ENCODE measurements around the gene PGS1. TPM values are rescaled to one million over a fixed set of nuclear protein-coding genes. Genes with fewer than 3 reads are reported as not detected.
A peak's percentile ranks its signal among the peaks of the same experiment; 100 is the strongest.

The PGS1 gene
- total and polyA plus RNA-seq, 2 of the 8 experiments (the other 6 are each of a cell fraction or from before 2014, with no cell fraction given), result 46.7 to 60.0 TPM

- Histone ChIP-seq H3K79me2 (ENCODE audit: control insufficient read depth in 1 of 2, insufficient read depth in 2 of 2, low read length in 2 of 2) (peaks cover 34 to 42% of the 10 kb centered on the region in 2 experiments), H4K20me1 (replicated peaks in 1 of 2; ENCODE audit: control insufficient read depth in 1 of 2, insufficient read depth in 2 of 2, low read length in 2 of 2) (peaks cover 7 to 21% of the 10 kb centered on the region in 2 experiments), H3K4me1 (replicated peaks in 1 of 4; ENCODE audit: control insufficient read depth in 3 of 4, insufficient read depth in 4 of 4, low read length in 3 of 4) (peaks cover 21 to 35% (median 31%) of the 10 kb centered on the region in 4 experiments), H3K27ac (ENCODE audit: low read depth, low read length) (peak overlapping the region; percentile 73; the same call in 1 of the 2 replicates), H3K4me3 (ENCODE audit: extremely low read depth in 1 of 4, insufficient read depth in 2 of 4, low read depth in 3 of 4, low read length in 4 of 4) (peak overlapping the region; percentile 90 to 96 (median 94); a peak in 6 of 8 replicates), H2BK15ac (ENCODE audit: low read length) (no peak overlapping the region), H2BK20ac (ENCODE audit: low read length) (no peak overlapping the region), H3K56ac (replicated peaks; ENCODE audit: insufficient read length, low read depth, low read length) (no peak overlapping the region), H3K79me1 (ENCODE audit: low read depth, low read length) (peaks cover 3% of the 10 kb centered on the region; the same call in 1 of the 2 replicates), H3K36me3 (ENCODE audit: control insufficient read depth in 2 of 4, insufficient read depth in 4 of 4, low read length in 3 of 4) (peaks cover 0 to 3% (median 0%) of the 10 kb centered on the region in 4 experiments; a peak in 1 of 8 replicates), H3K23me2 (ENCODE audit: low read depth, low read length) (peaks cover 7% of the 10 kb centered on the region; the same call in 1 of the 2 replicates), H3K18ac (ENCODE audit: extremely low read depth, low read length) (peak overlapping the region; percentile 83; the same call in 1 of the 2 replicates), H2AK5ac (ENCODE audit: low read depth, low read length) (peak overlapping the region; percentile 48; the same call in 1 of the 2 replicates), H2BK12ac (ENCODE audit: low read depth, low read length) (peak overlapping the region; percentile 81; the same call in 1 of the 2 replicates), H4K5ac (ENCODE audit: insufficient read length, low read depth, low read length) (peak overlapping the region; percentile 47), H3K27me3 (replicated peaks in 1 of 4; ENCODE audit: control insufficient read depth in 3 of 4, extremely low read depth in 1 of 4, insufficient read depth in 3 of 4, low read length in 3 of 4) (no peaks in the 10 kb centered on the region), H4K91ac (replicated peaks; ENCODE audit: insufficient read length, low read length) (peak overlapping the region; percentile 53), H2BK120ac (replicated peaks; ENCODE audit: low read depth, low read length) (no peak overlapping the region), H3K4me2 (ENCODE audit: insufficient read depth in 1 of 2, low read depth in 2 of 2, low read length in 2 of 2) (peak overlapping the region; percentile 68 to 95), H3K23ac (ENCODE audit: insufficient read length) (no peak overlapping the region), H3K14ac (ENCODE audit: insufficient read length) (no peak overlapping the region), H4K8ac (ENCODE audit: extremely low read depth, insufficient read depth, low read length) (peak overlapping the region; percentile 54; the same call in 1 of the 2 replicates), H2AFZ (ENCODE audit: low read length) (peak overlapping the region; percentile 41; the same call in 1 of the 2 replicates), H3K9ac (replicated peaks in 1 of 4; ENCODE audit: extremely low read depth in 1 of 4, low read depth in 3 of 4, low read length in 3 of 4) (peak overlapping the region in 1 of 4 experiments; percentile 84; a peak in 2 of 7 replicates), H2BK5ac (ENCODE audit: low read depth, low read length) (peak overlapping the region; percentile 83; the same call in 1 of the 2 replicates), H3K4ac (replicated peaks; ENCODE audit: insufficient read length, low read depth, low read length) (no peak overlapping the region), H3K9me3 (ENCODE audit: insufficient read depth in 2 of 2, low read depth in 1 of 2, low read length in 1 of 2) (no peaks in the 10 kb centered on the region)
- WGBS, 2 experiments (ENCODE audit: extremely low coverage in 1 of 2, insufficient coverage in 1 of 2, insufficient read length in 1 of 2, insufficient replicate concordance in 2 of 2, low coverage in 1 of 2, low lambda C conversion rate in 2 of 2, missing lambda C conversion rate in 1 of 2), result 88% methylated on average over 14 of the region's 14 CpGs; no CpG with 5 or more reads in 1 of the 2 experiments
- ChIA-PET CTCF (ENCODE audit: partially characterized antibody) (interaction anchor here (0.6 to 20.5 kb wide), 4 partner anchors 23 to 87 kb away, joined by 3 to 257 read pairs (median 4); no protein-coding TSS in a partner anchor), POLR2A (ENCODE audit: partially characterized antibody) (interaction anchor here (1.2 to 1.9 kb wide), 4 partner anchors 14 to 69 kb away, joined by 3 to 5 read pairs (median 5); no protein-coding TSS in a partner anchor)
- FAIRE-seq, result no peak
- no peak for DNase-seq (ENCODE audit: low read depth in 1 of 2, low spot score in 2 of 2)
- TF ChIP-seq PHF8 (conservative IDR thresholded peaks at IDR 0.05; ENCODE audit: low read depth, low read length) (no peak), RAD21 (IDR thresholded peaks at IDR 0.05 in 1 of 2, conservative IDR thresholded peaks at IDR 0.05 in 1 of 2; ENCODE audit: low read depth in 2 of 2, low read length in 2 of 2) (no peak), CHD1 (IDR thresholded peaks at IDR 0.05; ENCODE audit: low read depth, low read length) (no peak), POLR2AphosphoS5 (IDR thresholded peaks at IDR 0.05; ENCODE audit: low read depth, low read length) (no peak), RXRA (IDR thresholded peaks at IDR 0.05; ENCODE audit: insufficient read depth, low read depth, low read length) (no peak), SIRT6 (IDR thresholded peaks at IDR 0.05; ENCODE audit: low read length) (no peak), JUND (IDR thresholded peaks at IDR 0.05; ENCODE audit: low read length) (no peak), TBP (IDR thresholded peaks at IDR 0.05; ENCODE audit: low read depth, low read length) (no peak), CREB1 (IDR thresholded peaks at IDR 0.05) (no peak), CBX8 (IDR thresholded peaks at IDR 0.05; ENCODE audit: borderline replicate concordance, low read depth, low read length) (no peak), HDAC2 (IDR thresholded peaks at IDR 0.05; ENCODE audit: borderline replicate concordance in 1 of 2, low read depth in 2 of 2, low read length in 2 of 2) (no peak)
- TF ChIP-seq, protein P1, sequence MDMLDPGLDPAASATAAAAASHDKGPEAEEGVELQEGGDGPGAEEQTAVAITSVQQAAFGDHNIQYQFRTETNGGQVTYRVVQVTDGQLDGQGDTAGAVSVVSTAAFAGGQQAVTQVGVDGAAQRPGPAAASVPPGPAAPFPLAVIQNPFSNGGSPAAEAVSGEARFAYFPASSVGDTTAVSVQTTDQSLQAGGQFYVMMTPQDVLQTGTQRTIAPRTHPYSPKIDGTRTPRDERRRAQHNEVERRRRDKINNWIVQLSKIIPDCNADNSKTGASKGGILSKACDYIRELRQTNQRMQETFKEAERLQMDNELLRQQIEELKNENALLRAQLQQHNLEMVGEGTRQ (IDR thresholded peaks at IDR 0.05; ENCODE audit: low read length), result no peak
Measured at GRCh38 chr17:78377858-78378224, 608 bp upstream of the PGS1 start.
